NB4 (cell line): Measurements from ENCODE around the gene ITPR3.

Source experiments
- DNase-seq: peaks from one replicate; pipeline ENCODE4 v3.0.0; 2010; ENCODE audit warnings: low read depth
- H3K4me3 ChIP-seq: one replicate; pipeline ENCODE4 v1.5.1; 2011; ENCODE audit warnings: mild to moderate bottlenecking, low read depth, low read length, moderate library complexity
- CTCF ChIP-seq: IDR thresholded peaks from one replicate; pipeline ENCODE4 v1.5.1; 2012; ENCODE audit warnings: low read depth, low read length
- MAX ChIP-seq: IDR thresholded peaks from 2 replicates; pipeline ENCODE4 v1.6.1; 2011; ENCODE audit warnings: low read depth, low read length
- MYC ChIP-seq: IDR thresholded peaks from 2 replicates; pipeline ENCODE4 v1.6.1; 2011; ENCODE audit warnings: low read depth, low read length
- POLR2A ChIP-seq: IDR thresholded peaks from 2 replicates; pipeline ENCODE4 v1.6.1; 2011; ENCODE audit warnings: mild to moderate bottlenecking; ENCODE audit not compliant: insufficient read length; ENCODE audit errors: extremely low read depth

Gene ITPR3

GRCh38 chr6:33652002-33652401 is 30.9 kb downstream of the ITPR3 start:
- H3K4me3 ChIP-seq = no peak overlapping the region
- no peak for TF ChIP-seq MAX
- no peak for TF ChIP-seq MYC
- no peak for TF ChIP-seq CTCF
- no peak for TF ChIP-seq POLR2A
- DNase-seq = no peak

- TF ChIP-seq CTCF = no peak
- TF ChIP-seq MYC = no peak
- TF ChIP-seq MAX = no peak
- TF ChIP-seq POLR2A = no peak
- no peak overlapping the region for H3K4me3 ChIP-seq
- no peak for DNase-seq
Measured at GRCh38 chr6:33654831-33655554, 33.9 kb downstream of the ITPR3 start.

- H3K4me3 ChIP-seq = no peak overlapping the region
- no peak for DNase-seq
- TF ChIP-seq MAX = no peak
- no peak for TF ChIP-seq POLR2A
- TF ChIP-seq MYC = no peak
Measured at GRCh38 chr6:33656844-33657243, 35.7 kb downstream of the ITPR3 start.

GRCh38 chr6:33658982-33659689 is 38.0 kb downstream of the ITPR3 start:
- TF ChIP-seq CTCF (no peak), MYC (no peak), POLR2A (no peak), MAX (no peak)
- no peak for DNase-seq
- no peak overlapping the region for H3K4me3 ChIP-seq

GRCh38 chr6:33659986-33660385 is 38.9 kb downstream of the ITPR3 start:
- TF ChIP-seq MAX (no peak), POLR2A (no peak), CTCF (no peak), MYC (no peak)

More at GRCh38 chr6:33659986-33660385, 38.9 kb downstream of the ITPR3 start:
- DNase-seq = no peak
- no peak overlapping the region for H3K4me3 ChIP-seq
